WTC11 (cell line): ENCODE results near the gene MRPS18A. TPM values are rescaled to one million over a fixed set of nuclear protein-coding genes. Genes with fewer than 3 reads are reported as not detected.

Source experiments
- ATAC-seq: fragments of 200-7000 bp; cut with Tn5 transposase; 2 replicates; pipeline ENCODE4 v1.10.0; 2021; ENCODE audit warnings: mild to moderate bottlenecking, moderate library complexity
- CTCF ChIA-PET: fragments of 300-600 bp; sonication (Branson Sonifier 250); formaldehyde crosslinking; loops from one replicate; lab custom pipeline; 2021; ENCODE audit warnings: antibody characterized with exemption; lab: Charles Lee
- POLR2A ChIA-PET: fragments of 350-600 bp; sonication (Branson Sonifier 250); formaldehyde crosslinking; loops from one replicate; lab custom pipeline; 2021; ENCODE audit warnings: antibody characterized with exemption; lab: Charles Lee
- DNase-seq: peaks from one replicate; pipeline ENCODE4 v3.0.0; 2021; ENCODE audit warnings: low spot score
- H3K27ac Mint-ChIP-seq: 2 replicates; pipeline ENCODE4 v1.8.0; 2021; ENCODE audit warnings: mixed read lengths
- H3K27me3 Mint-ChIP-seq: 2 replicates; pipeline ENCODE4 v1.8.0; 2021; ENCODE audit warnings: low read depth, mild to moderate bottlenecking, moderate library complexity, mixed read lengths
- H3K36me3 Mint-ChIP-seq: 2 replicates; pipeline ENCODE4 v1.8.0; 2021; ENCODE audit warnings: mixed read lengths
- H3K4me1 Mint-ChIP-seq: 2 replicates; pipeline ENCODE4 v1.8.0; 2022; ENCODE audit warnings: mixed read lengths
- H3K4me3 Mint-ChIP-seq: 2 replicates; pipeline ENCODE4 v1.8.0; 2021; ENCODE audit warnings: mild to moderate bottlenecking, moderate library complexity, mixed read lengths
- H3K9me3 Mint-ChIP-seq: 2 replicates; pipeline ENCODE4 v1.8.0; 2021; ENCODE audit warnings: mixed read lengths
- ATF2 ChIP-seq: sonication (generic); formaldehyde crosslinking; IDR thresholded peaks from 2 replicates; pipeline ENCODE4 v1.8.1; 2022; ENCODE audit warnings: low read depth, missing genetic modification reagents, borderline replicate concordance
- ATF3 ChIP-seq: sonication (generic); formaldehyde crosslinking; conservative IDR thresholded peaks from 2 replicates; pipeline ENCODE4 v1.8.1; 2022; ENCODE audit warnings: mild to moderate bottlenecking, missing genetic modification reagents
- E2F1 ChIP-seq: sonication (generic); formaldehyde crosslinking; IDR thresholded peaks from 2 replicates; pipeline ENCODE4 v1.8.0; 2022; ENCODE audit warnings: mild to moderate bottlenecking, missing genetic modification reagents
- ETV6 ChIP-seq: sonication (generic); formaldehyde crosslinking; IDR thresholded peaks from 2 replicates; pipeline ENCODE4 v1.8.1; 2022; ENCODE audit warnings: mild to moderate bottlenecking, missing genetic modification reagents
- FOXJ3 ChIP-seq: sonication (generic); formaldehyde crosslinking; IDR thresholded peaks from 2 replicates; pipeline ENCODE4 v1.9.0; 2021; ENCODE audit warnings: missing genetic modification reagents, mild to moderate bottlenecking, borderline replicate concordance
- FOXP4 ChIP-seq: sonication (generic); formaldehyde crosslinking; IDR thresholded peaks from 2 replicates; pipeline ENCODE4 v1.8.0; 2022; ENCODE audit warnings: mild to moderate bottlenecking, missing genetic modification reagents
- GRHL2 ChIP-seq: fragments of 250-450 bp; sonication (Bioruptor Pico); IDR thresholded peaks from 2 replicates; pipeline ENCODE4 v1.8.0; 2022; ENCODE audit warnings: mild to moderate bottlenecking, moderate library complexity; ENCODE audit not compliant: insufficient replicate concordance, severe bottlenecking
- GTF2I ChIP-seq: fragments of 250-450 bp; sonication (Bioruptor Pico); conservative IDR thresholded peaks from 2 replicates; pipeline ENCODE4 v1.4.0; 2021; ENCODE audit warnings: mild to moderate bottlenecking
- IRF2 ChIP-seq: sonication (generic); formaldehyde crosslinking; IDR thresholded peaks from 2 replicates; pipeline ENCODE4 v1.8.0; 2022; ENCODE audit warnings: low read depth, missing genetic modification reagents, borderline replicate concordance
- NFATC4 ChIP-seq: fragments of 250-450 bp; sonication (Bioruptor Pico); IDR thresholded peaks from 2 replicates; pipeline ENCODE4 v1.9.0; 2021; ENCODE audit warnings: mild to moderate bottlenecking
- NFE2L1 ChIP-seq: sonication (generic); formaldehyde crosslinking; IDR thresholded peaks from 2 replicates; pipeline ENCODE4 v1.8.1; 2023; ENCODE audit warnings: missing genetic modification reagents
- NR2C2 ChIP-seq: sonication (generic); formaldehyde crosslinking; IDR thresholded peaks from 2 replicates; pipeline ENCODE4 v1.8.0; 2022; ENCODE audit warnings: mild to moderate bottlenecking, missing genetic modification reagents
- PRDM15 ChIP-seq: sonication (generic); formaldehyde crosslinking; IDR thresholded peaks from 2 replicates; pipeline ENCODE4 v1.8.0; 2022; ENCODE audit warnings: missing genetic modification reagents
- PRRX2 ChIP-seq: fragments of 250-450 bp; sonication (Bioruptor Pico); IDR thresholded peaks from 2 replicates; pipeline ENCODE4 v1.8.0; 2021; ENCODE audit warnings: mild to moderate bottlenecking
- RELA ChIP-seq: sonication (generic); formaldehyde crosslinking; IDR thresholded peaks from 2 replicates; pipeline ENCODE4 v1.8.1; 2022; ENCODE audit warnings: missing genetic modification reagents, mild to moderate bottlenecking, borderline replicate concordance
- SMAD3 ChIP-seq: sonication (generic); formaldehyde crosslinking; IDR thresholded peaks from 2 replicates; pipeline ENCODE4 v1.8.0; 2022; ENCODE audit warnings: missing genetic modification reagents, mild to moderate bottlenecking, borderline replicate concordance
- SP1 ChIP-seq: sonication (generic); formaldehyde crosslinking; conservative IDR thresholded peaks from 2 replicates; pipeline ENCODE4 v1.8.1; 2022; ENCODE audit warnings: missing genetic modification reagents
- TEAD4 ChIP-seq: sonication (generic); formaldehyde crosslinking; IDR thresholded peaks from 2 replicates; pipeline ENCODE4 v1.8.0; 2022; ENCODE audit warnings: mild to moderate bottlenecking, missing genetic modification reagents
- TP53 ChIP-seq: sonication (generic); formaldehyde crosslinking; IDR thresholded peaks from 2 replicates; pipeline ENCODE4 v1.8.1; 2023; ENCODE audit warnings: mild to moderate bottlenecking, missing genetic modification reagents
- ZNF219 ChIP-seq: sonication (generic); formaldehyde crosslinking; IDR thresholded peaks from 2 replicates; pipeline ENCODE4 v1.8.0; 2023; ENCODE audit warnings: missing genetic modification reagents, mild to moderate bottlenecking, borderline replicate concordance
- ZNF317 ChIP-seq: sonication (generic); formaldehyde crosslinking; IDR thresholded peaks from 2 replicates; pipeline ENCODE4 v1.8.1; 2023; ENCODE audit warnings: low read depth, mild to moderate bottlenecking, moderate library complexity, missing genetic modification reagents, borderline replicate concordance
- ZNF396 ChIP-seq: fragments of 250-450 bp; sonication (Bioruptor Pico); IDR thresholded peaks from 2 replicates; pipeline ENCODE4 v1.8.0; 2021; ENCODE audit warnings: mild to moderate bottlenecking, moderate library complexity, borderline replicate concordance
- ZNF425 ChIP-seq: fragments of 250-450 bp; sonication (Bioruptor Pico); conservative IDR thresholded peaks from 2 replicates; pipeline ENCODE4 v1.9.0; 2021; ENCODE audit warnings: mild to moderate bottlenecking
- ZSCAN18 ChIP-seq: fragments of 250-450 bp; sonication (Bioruptor Pico); IDR thresholded peaks from 2 replicates; pipeline ENCODE4 v2.1.2; 2022; ENCODE audit warnings: mild to moderate bottlenecking, moderate library complexity
- total RNA-seq: library from RNA; stranded (reverse); gene quantifications from 3 replicates; pipeline ENCODE4 v1.2.3, GENCODE V29; 2021

MRPS18A gene
- total RNA-seq, 1 experiment from 2014 or later: 61.6 TPM

GRCh38 chr6:43717822-43718221, 30.2 kb upstream of the MRPS18A start:
- ChIA-PET POLR2A (no interaction called here), CTCF (interaction anchor here (1.7 kb wide), 1 partner anchor 50 kb away, joined by 5 read pairs; no protein-coding TSS in a partner anchor)
- Mint-ChIP-seq H3K27ac (no peak overlapping the region), H3K4me3 (no peak overlapping the region), H3K27me3 (no peaks in the 10 kb centered on the region; the same call in 1 of the 2 replicates), H3K36me3 (no peaks in the 10 kb centered on the region), H3K4me1 (peaks cover 15% of the 10 kb centered on the region), H3K9me3 (no peaks in the 10 kb centered on the region)
- no peak for TF ChIP-seq ZSCAN18
- no peak for TF ChIP-seq FOXP4 (CRISPR knock-in tag)
- no peak for TF ChIP-seq ZNF396 (CRISPR knock-in tag)
- TF ChIP-seq GTF2I (CRISPR knock-in tag): no peak
- no peak for TF ChIP-seq NFE2L1 (CRISPR knock-in tag)
- TF ChIP-seq RELA: no peak
- no peak for TF ChIP-seq TP53
- no peak for TF ChIP-seq NR2C2 (CRISPR knock-in tag)
- TF ChIP-seq ATF3 (CRISPR knock-in tag): no peak
- no peak for TF ChIP-seq ATF2 (CRISPR knock-in tag)
- no peak for TF ChIP-seq SP1
- no peak for TF ChIP-seq E2F1
- TF ChIP-seq PRRX2 (CRISPR knock-in tag): no peak
- TF ChIP-seq IRF2: no peak
- TF ChIP-seq ZNF219 (CRISPR knock-in tag): no peak
- TF ChIP-seq ZNF317 (CRISPR knock-in tag): no peak
- ATAC-seq (no peak), DNase-seq (no peak)

- H3K36me3 Mint-ChIP-seq: no peaks in the 10 kb centered on the region
- peaks cover 15% of the 10 kb centered on the region for H3K4me1 Mint-ChIP-seq
- no peak overlapping the region for H3K4me3 Mint-ChIP-seq
- ATAC-seq (no peak), DNase-seq (no peak)
- H3K27ac Mint-ChIP-seq: no peak overlapping the region
- H3K27me3 Mint-ChIP-seq: no peaks in the 10 kb centered on the region; the same call in 1 of the 2 replicates
- ChIA-PET CTCF (interaction anchor here (1.7 kb wide), 1 partner anchor 49 kb away, joined by 5 read pairs; no protein-coding TSS in a partner anchor), POLR2A (no interaction called here)
- H3K9me3 Mint-ChIP-seq: no peaks in the 10 kb centered on the region
- TF ChIP-seq E2F1 (no peak), ETV6 (CRISPR knock-in tag) (no peak), NFATC4 (no peak), TEAD4 (no peak), PRDM15 (CRISPR knock-in tag) (no peak), ZNF425 (CRISPR knock-in tag) (no peak), FOXJ3 (CRISPR knock-in tag) (no peak), GRHL2 (CRISPR knock-in tag) (no peak), SMAD3 (no peak)
Observed at GRCh38 chr6:43717389-43717788, 29.8 kb upstream of the MRPS18A start.
